Thoracic aorta (tissue), 2 donors: Measurements from ENCODE around the gene DGKH. TPM values are rescaled to one million over a fixed set of nuclear protein-coding genes. Genes with fewer than 3 reads are reported as not detected.

Source experiments
- ATAC-seq: fragments of 150-250 bp; one replicate; pipeline ENCODE4 v1.8.0; 2017; ENCODE audit warnings: low read depth; ENCODE audit not compliant: insufficient number of reproducible peaks, low FRiP score
- DNase-seq: peaks from one replicate; pipeline ENCODE4 v3.0.0-alpha.2; 2020; ENCODE audit warnings: low spot score
- H3K27ac ChIP-seq, 2 donors: fragments of 200-600 bp; sonication (generic); 1 replicate in 1 of 2; 2 replicates in 1 of 2; pipeline ENCODE4 v1.5.1; 2016; ENCODE audit warnings: mild to moderate bottlenecking in 2 of 2, moderate library complexity in 2 of 2
- H3K27me3 ChIP-seq: fragments of 200-600 bp; sonication (generic); replicated peaks from 2 replicates; pipeline ENCODE4 v1.6.0; 2016; ENCODE audit warnings: mild to moderate bottlenecking; ENCODE audit not compliant: insufficient read depth
- H3K36me3 ChIP-seq: fragments of 200-600 bp; sonication (generic); one replicate; pipeline ENCODE4 v1.5.1; 2016
- H3K4me1 ChIP-seq, 2 donors: fragments of 200-600 bp; sonication (generic); 1 replicate in 1 of 2; 2 replicates in 1 of 2; pipeline versions ENCODE4 v1.5.1 to v1.6.0; 2016; ENCODE audit warnings: low read depth in 2 of 2, mild to moderate bottlenecking in 1 of 2; ENCODE audit not compliant: control insufficient read depth in 1 of 2
- H3K4me3 ChIP-seq: fragments of 200-600 bp; sonication (generic); 2 replicates; pipeline ENCODE4 v1.5.1; 2016; ENCODE audit warnings: mild to moderate bottlenecking
- H3K9me3 ChIP-seq: fragments of 200-600 bp; sonication (generic); 2 replicates; pipeline ENCODE4 v1.5.1; 2016
- total RNA-seq, 2 donors: library from RNA; depleted of rRNA; stranded (reverse); fragments of >200 nt; gene quantifications; one replicate each; pipeline versions ENCODE4 v1.1.0 to v1.2.3, GENCODE V29; 2016
- TF ChIP-seq, protein P1 (sequence below): fragments of 200-600 bp; sonication (generic); IDR thresholded peaks from one replicate; pipeline ENCODE4 v1.5.1; 2019; ENCODE audit warnings: antibody characterized with exemption

DGKH gene
- total RNA-seq, 2 donors from 2014 or later, result 18.3 to 37.8 TPM

DNA sequence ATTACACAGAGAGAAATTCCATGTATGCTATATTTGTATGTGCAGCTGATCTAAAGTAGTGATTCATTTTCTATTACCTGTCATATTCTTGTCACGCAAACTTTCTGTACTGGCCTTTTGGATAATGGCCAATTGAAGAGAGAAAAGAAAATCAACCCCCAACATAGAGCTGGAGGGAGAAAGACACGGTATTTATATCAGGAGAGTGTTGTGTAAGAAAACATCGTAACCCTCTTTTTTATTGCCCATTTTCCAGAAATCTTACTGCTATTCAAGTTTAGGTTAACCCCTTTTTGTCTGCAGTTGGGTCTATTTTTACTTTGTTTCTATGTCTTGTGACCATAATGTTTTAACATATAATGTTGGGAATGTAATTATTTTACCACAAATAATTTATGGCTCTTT is 27.9 kb downstream of the DGKH start:
- no peak for DNase-seq
- H3K9me3 ChIP-seq, result no peaks in the 10 kb centered on the region
- H3K4me1 ChIP-seq, result peaks cover 3 to 20% of the 10 kb centered on the region in 2 donors
- H3K27ac ChIP-seq, result no peak overlapping the region
- H3K36me3 ChIP-seq, result no peaks in the 10 kb centered on the region
- H3K27me3 ChIP-seq, result no peaks in the 10 kb centered on the region
- ATAC-seq, result no peak
- no peak overlapping the region for H3K4me3 ChIP-seq
- TF ChIP-seq, protein P1, sequence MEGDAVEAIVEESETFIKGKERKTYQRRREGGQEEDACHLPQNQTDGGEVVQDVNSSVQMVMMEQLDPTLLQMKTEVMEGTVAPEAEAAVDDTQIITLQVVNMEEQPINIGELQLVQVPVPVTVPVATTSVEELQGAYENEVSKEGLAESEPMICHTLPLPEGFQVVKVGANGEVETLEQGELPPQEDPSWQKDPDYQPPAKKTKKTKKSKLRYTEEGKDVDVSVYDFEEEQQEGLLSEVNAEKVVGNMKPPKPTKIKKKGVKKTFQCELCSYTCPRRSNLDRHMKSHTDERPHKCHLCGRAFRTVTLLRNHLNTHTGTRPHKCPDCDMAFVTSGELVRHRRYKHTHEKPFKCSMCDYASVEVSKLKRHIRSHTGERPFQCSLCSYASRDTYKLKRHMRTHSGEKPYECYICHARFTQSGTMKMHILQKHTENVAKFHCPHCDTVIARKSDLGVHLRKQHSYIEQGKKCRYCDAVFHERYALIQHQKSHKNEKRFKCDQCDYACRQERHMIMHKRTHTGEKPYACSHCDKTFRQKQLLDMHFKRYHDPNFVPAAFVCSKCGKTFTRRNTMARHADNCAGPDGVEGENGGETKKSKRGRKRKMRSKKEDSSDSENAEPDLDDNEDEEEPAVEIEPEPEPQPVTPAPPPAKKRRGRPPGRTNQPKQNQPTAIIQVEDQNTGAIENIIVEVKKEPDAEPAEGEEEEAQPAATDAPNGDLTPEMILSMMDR, result no peak

DNA sequence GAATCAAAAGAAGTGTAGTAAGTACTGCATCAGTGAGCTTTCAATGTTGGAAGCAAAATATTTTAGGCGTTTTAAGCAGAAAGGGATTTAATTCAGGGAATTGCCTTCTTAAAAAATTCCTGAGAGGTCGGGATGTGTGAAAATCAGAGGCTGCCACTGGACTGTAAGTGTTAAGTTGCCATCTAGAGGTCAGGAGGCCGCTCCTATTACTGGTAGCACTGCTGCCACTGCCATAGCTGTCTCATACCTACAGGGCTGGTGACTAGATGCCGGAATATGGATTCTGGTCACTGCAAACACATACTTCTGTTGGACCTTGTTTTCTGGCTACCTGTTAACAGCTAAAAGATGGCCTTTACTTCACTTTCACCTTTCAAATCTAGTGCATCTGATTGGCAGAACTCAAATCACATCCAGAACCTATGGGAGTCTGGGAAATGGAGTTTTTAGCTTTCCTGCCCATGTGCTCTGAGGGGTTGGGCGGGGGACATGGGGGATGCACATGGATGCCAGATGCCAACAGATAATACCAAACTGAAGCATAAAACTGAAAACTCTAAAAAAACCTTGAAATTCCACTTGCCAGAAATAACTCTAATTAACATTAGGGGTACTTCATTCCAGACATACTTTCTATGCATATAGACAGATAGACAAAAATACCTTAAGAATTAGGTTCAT is 29.8 kb downstream of the DGKH start:
- DNase-seq (no peak), ATAC-seq (no peak)
- H3K4me1 ChIP-seq, result peaks cover 3 to 20% of the 10 kb centered on the region in 2 donors
- no peaks in the 10 kb centered on the region for H3K27me3 ChIP-seq
- no peak overlapping the region for H3K27ac ChIP-seq
- H3K9me3 ChIP-seq, result no peaks in the 10 kb centered on the region
- no peaks in the 10 kb centered on the region for H3K36me3 ChIP-seq
- no peak overlapping the region for H3K4me3 ChIP-seq
- TF ChIP-seq, protein P1, result no peak

DNA sequence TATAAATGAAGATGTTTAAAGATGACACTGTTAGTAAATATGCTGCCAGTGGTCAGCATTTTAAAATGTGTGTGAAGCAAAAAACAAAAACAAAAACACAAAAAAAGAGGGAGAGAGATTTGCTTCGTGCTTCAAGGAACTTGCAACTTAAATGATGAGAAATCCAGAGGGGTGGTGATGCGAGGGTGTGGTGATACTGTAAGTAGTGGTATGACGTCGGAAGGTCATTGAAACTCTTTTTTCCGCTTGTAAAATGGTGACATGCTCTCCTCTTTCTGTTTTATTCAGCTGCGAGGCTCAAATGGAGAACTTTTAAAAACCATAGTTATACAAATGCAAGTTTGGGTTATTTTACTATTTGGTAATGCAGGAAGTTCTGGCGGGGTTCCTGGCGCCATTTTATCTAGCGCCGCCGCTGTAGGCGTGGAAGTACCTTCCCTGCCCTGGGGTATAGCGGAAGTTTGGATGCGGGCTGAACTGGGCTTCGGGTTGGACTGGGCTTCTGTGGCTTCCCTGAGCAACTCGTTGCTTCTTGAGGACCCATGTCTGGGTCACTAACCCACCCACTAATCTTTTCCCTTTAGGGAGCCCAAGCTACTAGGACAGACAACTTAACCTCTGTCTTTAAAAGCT is 34.8 kb downstream of the DGKH start:
- DNase-seq (no peak), ATAC-seq (no peak)
- TF ChIP-seq, protein P1, result no peak
- H3K27me3 ChIP-seq, result no peaks in the 10 kb centered on the region
- H3K4me3 ChIP-seq, result no peak overlapping the region
- peaks cover 0 to 4% of the 10 kb centered on the region in 2 donors for H3K4me1 ChIP-seq
- H3K9me3 ChIP-seq, result no peaks in the 10 kb centered on the region
- no peaks in the 10 kb centered on the region for H3K36me3 ChIP-seq
- H3K27ac ChIP-seq, result no peak overlapping the region

- Histone ChIP-seq H3K27me3 (no peaks in the 10 kb centered on the region), H3K4me3 (no peak overlapping the region), H3K9me3 (no peaks in the 10 kb centered on the region), H3K4me1 (peaks cover 0 to 4% of the 10 kb centered on the region in 2 donors), H3K27ac (no peak overlapping the region), H3K36me3 (no peaks in the 10 kb centered on the region)
- ATAC-seq, result no peak
- TF ChIP-seq, protein P1, result no peak
- DNase-seq, result no peak
Measured at GRCh38 chr13:42084722-42085121, 36.3 kb downstream of the DGKH start.

DNA sequence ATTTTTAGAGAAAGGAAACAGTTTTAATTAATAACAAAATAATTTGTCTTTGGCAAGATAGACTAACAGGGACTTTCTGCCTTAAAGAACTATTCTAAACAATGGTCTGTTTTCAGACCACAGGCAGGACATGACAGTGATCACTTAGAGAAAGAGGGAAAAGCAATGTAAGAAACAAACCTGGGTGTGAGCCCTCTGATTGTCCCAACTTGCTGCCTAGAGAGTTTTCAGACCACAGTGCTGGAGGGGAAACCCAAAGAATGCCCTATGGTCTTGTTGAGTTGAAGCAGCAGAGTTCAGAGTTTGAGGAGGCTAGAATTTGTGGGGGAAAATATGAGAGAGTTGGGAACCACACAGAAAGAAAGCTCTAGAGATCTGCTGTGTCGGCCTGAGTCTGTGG is 38.1 kb downstream of the DGKH start:
- Histone ChIP-seq H3K36me3 (no peaks in the 10 kb centered on the region), H3K4me3 (no peak overlapping the region)
- no peak for DNase-seq

More for the DNA sequence above, 38.1 kb downstream of the DGKH start:
- Histone ChIP-seq H3K4me1 (peaks cover 0 to 4% of the 10 kb centered on the region in 2 donors), H3K27me3 (no peaks in the 10 kb centered on the region), H3K9me3 (no peaks in the 10 kb centered on the region), H3K27ac (no peak overlapping the region)
- TF ChIP-seq, protein P1, result no peak
- no peak for ATAC-seq
